Activated CD8-positive, alpha-beta T cell treated with anti-CD3 and anti-CD28 coated beads, Interleukin-2, amount 10 ng/mL, durations not matched to agents 7 days and 5 days (primary cell): Measurements from ENCODE around the gene LINC01488. TPM values are rescaled to one million over a fixed set of nuclear protein-coding genes. Genes with fewer than 3 reads are reported as not detected.

Experiments used
- ATAC-seq: fragments of 150-1000 bp; cut with Tn5 transposase; one replicate; pipeline ENCODE4 v1.10.0; 2021; ENCODE audit warnings: moderate library complexity
- CTCF ChIA-PET: fragments of 350-600 bp; sonication (Branson Sonifier 250); formaldehyde crosslinking; loops from one replicate; lab custom pipeline; 2021; ENCODE audit warnings: antibody characterized with exemption; lab: Charles Lee
- POLR2A ChIA-PET: fragments of 350-600 bp; sonication (Branson Sonifier 250); formaldehyde crosslinking; loops from one replicate; lab custom pipeline; 2021; ENCODE audit warnings: antibody characterized with exemption; lab: Charles Lee
- DNase-seq: peaks from one replicate; pipeline ENCODE4 v3.0.0-alpha.2; 2020
- H3K27ac Mint-ChIP-seq: one replicate; pipeline ENCODE4 v1.8.0; 2021; ENCODE audit warnings: mild to moderate bottlenecking, mixed read lengths
- H3K27me3 Mint-ChIP-seq: one replicate; pipeline ENCODE4 v1.8.0; 2021; ENCODE audit warnings: low read depth, mixed read lengths
- H3K36me3 Mint-ChIP-seq: one replicate; pipeline ENCODE4 v1.8.0; 2021; ENCODE audit warnings: low read depth, mixed read lengths
- H3K4me1 Mint-ChIP-seq: one replicate; pipeline ENCODE4 v1.8.0; 2021; ENCODE audit warnings: low read depth, mixed read lengths
- H3K4me3 Mint-ChIP-seq: one replicate; pipeline ENCODE4 v1.8.0; 2021; ENCODE audit warnings: mild to moderate bottlenecking, mixed read lengths
- H3K9me3 Mint-ChIP-seq: one replicate; pipeline ENCODE4 v1.8.0; 2022; ENCODE audit warnings: mixed read lengths; ENCODE audit not compliant: insufficient read depth
- total RNA-seq, 2 experiments: library from RNA; stranded (reverse); gene quantifications; one replicate each; pipeline ENCODE4 v1.2.3, GENCODE V29; 2021

The LINC01488 gene
- total RNA-seq, 2 experiments from 2014 or later: not detected

DNA sequence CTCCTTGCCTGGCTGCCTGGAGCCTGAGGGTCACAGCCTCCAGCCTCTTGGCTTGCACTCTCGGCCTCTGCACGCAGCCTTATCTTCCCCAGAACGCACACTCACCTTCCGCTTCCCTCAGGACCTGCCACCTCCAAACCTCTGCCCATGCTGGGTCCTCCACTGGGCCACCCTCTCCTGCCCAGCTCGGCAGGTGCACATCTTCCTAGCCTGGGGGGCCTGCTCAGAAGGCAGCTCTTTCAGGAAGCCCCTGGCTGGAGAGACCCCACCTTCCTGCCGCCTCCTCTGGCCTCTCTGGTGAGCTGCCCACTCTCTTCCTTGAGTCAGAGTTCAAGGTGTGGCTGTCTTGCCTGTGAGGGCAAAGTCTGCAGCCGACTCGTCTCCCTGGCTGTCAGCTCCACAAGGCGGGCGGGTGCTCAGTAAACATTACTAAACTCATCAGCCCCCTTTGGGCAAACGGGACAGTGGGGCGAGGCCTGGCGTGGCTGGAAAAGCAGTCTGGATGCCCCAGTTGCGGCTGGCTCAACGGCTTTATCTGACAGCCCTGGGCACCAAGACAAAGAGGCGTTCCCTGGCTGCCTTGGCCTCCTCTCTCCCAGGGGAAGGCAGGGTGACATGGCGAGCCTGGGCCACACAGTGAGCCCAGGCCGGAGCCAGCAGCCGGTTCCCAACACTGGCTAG is 1.7 kb upstream of the LINC01488 start:
- no peak for ATAC-seq
- no peak overlapping the region for H3K4me3 Mint-ChIP-seq
- H3K36me3 Mint-ChIP-seq: no peaks in the 10 kb centered on the region
- ChIA-PET POLR2A (no interaction called here), CTCF (no interaction called here)
- no peaks in the 10 kb centered on the region for H3K4me1 Mint-ChIP-seq
- H3K27me3 Mint-ChIP-seq: no peaks in the 10 kb centered on the region
- no peaks in the 10 kb centered on the region for H3K9me3 Mint-ChIP-seq
- DNase-seq: no peak
- no peak overlapping the region for H3K27ac Mint-ChIP-seq

DNA sequence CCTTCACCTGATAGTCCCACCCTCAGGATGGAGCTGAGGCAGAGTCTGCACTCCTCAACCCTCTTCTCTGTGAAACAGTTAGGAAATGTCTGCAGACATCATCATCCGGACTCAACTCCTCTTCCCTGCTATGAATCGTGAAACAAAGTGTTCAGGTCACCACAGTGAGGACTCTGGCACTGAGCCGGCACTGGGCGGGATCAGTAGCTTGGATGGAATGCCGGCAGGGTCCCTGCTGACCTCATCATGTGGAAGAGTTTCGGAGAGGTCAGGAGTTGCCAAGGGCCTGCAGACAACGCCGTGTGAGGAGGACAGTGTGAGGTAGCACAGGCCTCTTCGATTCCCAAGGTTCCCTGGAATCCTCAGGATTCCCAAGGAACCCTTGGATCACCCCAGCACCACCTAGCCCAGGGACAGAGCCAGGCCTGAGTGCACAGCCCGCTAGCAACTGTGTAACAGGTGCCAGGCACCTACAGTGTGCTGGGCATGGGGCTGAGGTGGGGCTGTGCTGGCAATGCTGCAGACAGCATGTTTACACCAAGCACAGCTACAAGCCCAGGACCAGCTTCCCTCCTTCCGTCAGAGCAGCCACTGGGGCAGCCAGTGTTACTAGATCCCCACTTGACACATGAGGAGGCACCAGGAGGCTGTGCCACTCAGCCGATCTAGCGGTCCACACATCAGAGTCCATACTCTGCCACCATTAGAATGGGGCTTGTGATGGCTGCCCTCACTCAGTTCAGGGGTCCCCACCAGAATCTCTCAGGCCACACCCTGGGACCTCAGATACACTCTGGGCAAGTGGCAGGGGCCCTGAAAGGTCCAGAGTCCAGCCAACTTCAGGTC is 693 bp upstream of the LINC01488 start:
- no peaks in the 10 kb centered on the region for H3K4me1 Mint-ChIP-seq
- H3K4me3 Mint-ChIP-seq: no peak overlapping the region
- H3K27ac Mint-ChIP-seq: no peak overlapping the region
- no peak for ATAC-seq
- H3K9me3 Mint-ChIP-seq: no peaks in the 10 kb centered on the region
- CTCF ChIA-PET: no interaction called here
- no peaks in the 10 kb centered on the region for H3K36me3 Mint-ChIP-seq
- POLR2A ChIA-PET: no interaction called here
- H3K27me3 Mint-ChIP-seq: no peaks in the 10 kb centered on the region
- no peak for DNase-seq

DNA sequence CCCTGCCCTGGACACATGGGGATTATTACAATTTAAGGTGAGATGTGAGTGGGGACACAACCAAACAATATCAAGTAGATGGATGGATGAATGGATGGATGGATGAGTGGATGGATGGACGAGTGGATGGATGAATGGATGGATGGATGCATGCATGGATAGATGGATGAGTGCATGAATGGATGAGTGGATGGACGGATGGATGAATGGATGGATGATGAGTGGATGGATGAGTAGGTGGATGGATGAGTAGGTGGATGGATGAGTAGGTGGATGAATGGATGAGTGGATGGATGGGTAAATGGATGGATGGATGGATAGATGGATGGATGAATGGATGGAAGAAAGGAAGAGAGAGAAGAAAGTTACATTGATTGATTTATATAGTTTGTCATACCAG is 859 bp downstream of the LINC01488 start:
- CTCF ChIA-PET: no interaction called here
- no peaks in the 10 kb centered on the region for H3K4me1 Mint-ChIP-seq
- ATAC-seq (no peak), DNase-seq (no peak)
- no peaks in the 10 kb centered on the region for H3K36me3 Mint-ChIP-seq
- H3K27ac Mint-ChIP-seq: no peak overlapping the region
- H3K4me3 Mint-ChIP-seq: no peak overlapping the region
- H3K9me3 Mint-ChIP-seq: no peaks in the 10 kb centered on the region
- no peaks in the 10 kb centered on the region for H3K27me3 Mint-ChIP-seq
- POLR2A ChIA-PET: no interaction called here

DNA sequence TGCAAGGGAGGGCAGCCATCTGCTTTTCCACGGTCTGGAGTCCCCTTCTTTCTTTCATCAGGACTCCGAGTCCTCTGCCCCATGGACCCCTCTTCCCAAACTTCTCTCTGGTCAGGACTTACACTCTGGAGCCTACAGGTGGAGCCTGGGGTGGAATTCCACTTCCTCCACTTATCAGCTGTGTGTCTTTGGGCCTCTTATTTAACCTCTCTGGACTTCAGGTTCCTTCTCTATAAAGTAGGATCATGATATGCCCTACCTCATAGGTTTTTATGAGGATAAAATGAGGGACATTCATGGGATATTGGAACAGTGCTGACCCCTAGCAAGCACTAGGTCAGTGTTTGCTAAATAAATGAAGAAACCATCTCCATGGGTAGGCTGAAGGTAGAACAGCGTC is 1.7 kb downstream of the LINC01488 start:
- DNase-seq: no peak
- Mint-ChIP-seq H3K27me3 (no peaks in the 10 kb centered on the region), H3K36me3 (no peaks in the 10 kb centered on the region), H3K4me3 (no peak overlapping the region), H3K4me1 (no peaks in the 10 kb centered on the region), H3K9me3 (no peaks in the 10 kb centered on the region), H3K27ac (no peak overlapping the region)
- POLR2A ChIA-PET: no interaction called here
- CTCF ChIA-PET: no interaction called here
- ATAC-seq: no peak

GRCh38 chr11:69483691-69484426 is 2.4 kb downstream of the LINC01488 start:
- H3K4me3 Mint-ChIP-seq: no peak overlapping the region
- ChIA-PET CTCF (no interaction called here), POLR2A (no interaction called here)
- no peaks in the 10 kb centered on the region for H3K27me3 Mint-ChIP-seq
- no peaks in the 10 kb centered on the region for H3K36me3 Mint-ChIP-seq
- no peak for DNase-seq
- H3K27ac Mint-ChIP-seq: no peak overlapping the region
- ATAC-seq: no peak
- H3K9me3 Mint-ChIP-seq: no peaks in the 10 kb centered on the region
- no peaks in the 10 kb centered on the region for H3K4me1 Mint-ChIP-seq

DNA sequence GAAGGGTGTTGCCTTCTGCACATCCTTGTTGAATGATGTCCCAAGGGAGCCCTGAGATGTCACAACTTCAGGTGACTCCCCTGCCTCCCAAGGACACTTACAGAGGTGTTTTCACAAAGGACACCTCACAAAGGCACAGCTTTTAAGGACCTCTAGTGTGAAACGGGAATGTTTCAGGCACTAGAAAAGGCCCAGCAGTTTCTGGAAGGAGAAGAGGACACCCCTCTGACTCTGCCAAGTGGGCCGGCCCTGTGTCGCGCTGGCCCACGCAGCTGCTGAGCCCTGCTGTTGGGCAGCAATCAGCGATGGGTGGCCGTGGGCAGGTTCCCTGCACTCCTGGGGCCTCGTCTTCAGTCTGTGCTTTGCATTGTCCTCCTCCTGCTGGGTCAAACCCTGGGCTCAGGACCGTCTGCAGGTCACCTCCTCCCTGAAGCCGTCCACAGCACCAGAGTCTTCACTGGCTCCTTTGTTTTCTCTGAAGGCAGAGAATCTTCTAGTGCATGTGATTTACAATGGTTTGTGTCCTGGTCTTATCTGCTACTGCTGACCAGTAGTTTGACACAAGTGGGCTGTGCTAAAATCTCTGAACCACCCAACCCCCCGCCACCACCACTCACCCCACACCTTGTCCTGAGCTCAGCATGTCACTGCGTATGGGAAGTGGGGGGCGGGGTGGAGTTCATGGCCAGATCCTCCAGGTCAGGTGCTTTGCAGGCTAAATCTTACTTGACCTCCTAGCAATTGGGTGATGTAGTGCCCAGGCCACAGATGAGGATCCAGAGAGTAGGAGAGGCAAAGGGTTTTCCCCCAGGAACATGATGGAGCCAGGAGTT is 3.2 kb downstream of the LINC01488 start:
- H3K4me3 Mint-ChIP-seq: no peak overlapping the region
- H3K27me3 Mint-ChIP-seq: no peaks in the 10 kb centered on the region
- H3K36me3 Mint-ChIP-seq: no peaks in the 10 kb centered on the region
- H3K4me1 Mint-ChIP-seq: no peaks in the 10 kb centered on the region
- ATAC-seq (no peak), DNase-seq (no peak)
- H3K9me3 Mint-ChIP-seq: no peaks in the 10 kb centered on the region
- POLR2A ChIA-PET: no interaction called here
- CTCF ChIA-PET: no interaction called here
- H3K27ac Mint-ChIP-seq: no peak overlapping the region

DNA sequence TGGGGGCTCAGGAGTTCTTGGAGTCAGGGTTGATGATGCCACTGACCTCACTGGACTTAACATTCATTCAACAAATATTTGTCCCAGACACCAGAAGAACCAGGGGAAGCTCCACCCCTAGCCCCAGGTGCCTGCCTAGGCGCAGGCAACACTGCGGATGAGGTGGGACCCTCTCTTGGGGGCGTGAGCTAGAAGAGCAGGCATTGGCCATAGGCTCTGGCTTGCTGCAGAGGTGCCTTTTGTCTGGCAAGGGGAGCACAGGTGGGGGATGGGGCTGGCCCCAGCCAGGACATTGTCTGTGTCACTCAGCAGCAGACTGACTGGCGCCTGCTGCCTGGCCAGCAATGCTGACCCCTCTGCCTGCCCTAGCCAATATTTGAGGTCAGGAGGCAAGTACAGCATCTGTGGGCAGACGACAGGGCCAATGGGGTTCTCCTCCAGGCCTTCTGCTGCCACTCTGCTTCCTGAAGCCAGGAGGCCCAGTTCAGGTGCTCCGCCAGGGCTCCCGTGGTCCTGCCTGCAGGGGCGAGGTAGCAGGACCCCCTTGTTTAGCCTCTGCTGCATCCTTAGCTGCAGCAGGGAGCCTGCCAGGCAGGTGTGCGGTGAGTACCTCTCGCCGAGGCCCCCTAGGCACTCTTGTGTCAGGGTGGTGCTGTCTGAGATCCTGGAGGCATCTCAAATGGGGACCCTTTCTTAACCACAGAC is 4.0 kb downstream of the LINC01488 start:
- ATAC-seq (no peak), DNase-seq (no peak)
- Mint-ChIP-seq H3K4me1 (no peaks in the 10 kb centered on the region), H3K27ac (no peak overlapping the region), H3K4me3 (no peak overlapping the region), H3K9me3 (no peaks in the 10 kb centered on the region), H3K36me3 (no peaks in the 10 kb centered on the region), H3K27me3 (no peaks in the 10 kb centered on the region)
- ChIA-PET CTCF (no interaction called here), POLR2A (no interaction called here)

GRCh38 chr11:69486056-69486772 is 4.8 kb downstream of the LINC01488 start:
- Mint-ChIP-seq H3K9me3 (no peaks in the 10 kb centered on the region), H3K27ac (no peak overlapping the region), H3K36me3 (no peaks in the 10 kb centered on the region), H3K4me1 (no peaks in the 10 kb centered on the region), H3K4me3 (no peak overlapping the region), H3K27me3 (no peaks in the 10 kb centered on the region)
- POLR2A ChIA-PET: no interaction called here
- DNase-seq (no peak), ATAC-seq (no peak)
- CTCF ChIA-PET: no interaction called here

- no peak for DNase-seq
- CTCF ChIA-PET: no interaction called here
- H3K27ac Mint-ChIP-seq: no peak overlapping the region
These were observed 5.4 kb downstream of the LINC01488 start for GRCh38 chr11:69486773-69487291.

DNA sequence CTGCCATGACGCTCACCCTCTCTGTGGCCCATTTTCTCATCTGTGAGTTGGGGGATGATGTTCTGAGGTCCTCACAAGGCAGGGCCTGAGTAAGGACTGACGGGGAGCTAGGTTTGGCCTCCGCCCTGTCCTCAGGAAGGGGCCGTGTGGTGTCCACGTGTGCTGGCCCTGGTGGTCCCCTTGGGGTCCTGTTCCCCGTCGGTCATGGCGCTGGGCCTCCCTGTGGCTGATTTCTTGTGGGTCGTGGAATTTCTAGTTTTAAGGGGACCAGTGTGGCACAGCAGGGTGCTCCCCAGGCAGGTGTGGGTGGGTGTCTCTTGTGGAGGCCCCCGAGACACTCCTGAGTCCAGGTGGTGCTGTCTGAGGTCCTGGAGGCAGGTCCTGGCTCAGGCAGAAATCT is 5.9 kb downstream of the LINC01488 start:
- DNase-seq (no peak), ATAC-seq (no peak)
- no peaks in the 10 kb centered on the region for H3K36me3 Mint-ChIP-seq
- H3K27me3 Mint-ChIP-seq: no peaks in the 10 kb centered on the region
- H3K4me1 Mint-ChIP-seq: no peaks in the 10 kb centered on the region
- H3K9me3 Mint-ChIP-seq: no peaks in the 10 kb centered on the region
- POLR2A ChIA-PET: no interaction called here
- no peak overlapping the region for H3K4me3 Mint-ChIP-seq
- CTCF ChIA-PET: no interaction called here
- no peak overlapping the region for H3K27ac Mint-ChIP-seq

More at GRCh38 chr11:69486773-69487291, 5.4 kb downstream of the LINC01488 start:
- Mint-ChIP-seq H3K9me3 (no peaks in the 10 kb centered on the region), H3K4me3 (no peak overlapping the region), H3K27me3 (no peaks in the 10 kb centered on the region), H3K4me1 (no peaks in the 10 kb centered on the region), H3K36me3 (no peaks in the 10 kb centered on the region)
- ATAC-seq: no peak
- POLR2A ChIA-PET: no interaction called here
